HepG2 (cell line): ENCODE data around the gene RGS19. TPM values are rescaled to one million over a fixed set of nuclear protein-coding genes. Genes with fewer than 3 reads are reported as not detected.

Source experiments
- CAMTA2 ChIP-seq: sonication (generic); formaldehyde crosslinking; IDR thresholded peaks from 2 replicates; pipeline ENCODE4 v1.4.0; 2020; ENCODE audit warnings: mild to moderate bottlenecking, missing genetic modification reagents, borderline replicate concordance
- CCAR2 ChIP-seq: fragments of 200-400 bp; formaldehyde crosslinking; optimal IDR thresholded peaks from 2 replicates; pipeline ENCODE3; 2018; ENCODE audit warnings: low read depth, mild to moderate bottlenecking, low read length, moderate library complexity
- MED13 ChIP-seq: sonication (generic); formaldehyde crosslinking; IDR thresholded peaks from 2 replicates; pipeline ENCODE4 v1.5.0; 2020; ENCODE audit warnings: missing genetic modification reagents
- PAX8 ChIP-seq: sonication (generic); formaldehyde crosslinking; IDR thresholded peaks from 2 replicates; pipeline ENCODE4 v1.8.0; 2022; ENCODE audit warnings: mild to moderate bottlenecking, missing genetic modification reagents, borderline replicate concordance
- POLR2AphosphoS5 ChIP-seq: IDR thresholded peaks from 2 replicates; pipeline ENCODE4 v1.6.1; 2012; ENCODE audit warnings: low read depth, low read length
- ZFAT ChIP-seq: sonication (generic); formaldehyde crosslinking; conservative IDR thresholded peaks from 2 replicates; pipeline ENCODE4 v1.8.1; 2023; ENCODE audit warnings: missing genetic modification reagents, inconsistent platforms
- ZFP36L1 ChIP-seq: sonication (generic); formaldehyde crosslinking; IDR thresholded peaks from 2 replicates; pipeline ENCODE4 v1.8.0; 2022; ENCODE audit warnings: mild to moderate bottlenecking, missing genetic modification reagents, moderate library complexity
- ZMYM2 ChIP-seq: sonication (generic); formaldehyde crosslinking; IDR thresholded peaks from 2 replicates; pipeline ENCODE4 v1.8.0; 2022; ENCODE audit warnings: mild to moderate bottlenecking, missing genetic modification reagents
- ZNF331 ChIP-seq: sonication (generic); formaldehyde crosslinking; IDR thresholded peaks from 2 replicates; pipeline ENCODE4 v1.4.0; 2020; ENCODE audit warnings: missing genetic modification reagents
- ZNF589 ChIP-seq: sonication (generic); formaldehyde crosslinking; conservative IDR thresholded peaks from 2 replicates; pipeline ENCODE4 v1.8.0; 2022; ENCODE audit warnings: mild to moderate bottlenecking, moderate library complexity, missing genetic modification reagents
- ZNF605 ChIP-seq: sonication (generic); formaldehyde crosslinking; IDR thresholded peaks from 2 replicates; pipeline ENCODE4 v1.8.0; 2022; ENCODE audit warnings: mild to moderate bottlenecking, missing genetic modification reagents
- ZSCAN31 ChIP-seq: sonication (generic); formaldehyde crosslinking; IDR thresholded peaks from 2 replicates; pipeline ENCODE4 v1.5.0; 2020; ENCODE audit warnings: low read depth, mild to moderate bottlenecking, missing genetic modification reagents
- polyA plus RNA-seq, 8 experiments: library from polyadenylated mRNA; depleted of rRNA in 3 of 8; stranded (reverse) in 7 of 8; unstranded in 1 of 8; fragments of >200 nt; fragmentation: Illumina TruSeq in 4 of 8; extraction: Trizol in 4 of 8; gene quantifications; 2 replicates each; pipeline versions ENCODE4 v1.2.1 to v1.2.3, GENCODE V29; 2011 to 2016; ENCODE audit warnings: low read depth in 4 of 8, missing spikeins in 1 of 8, mixed read lengths in 1 of 8; ENCODE audit not compliant: insufficient read depth in 1 of 8
- total RNA-seq, 5 experiments: library from RNA; depleted of rRNA; stranded (reverse); fragments of >200 nt; fragmentation: Illumina TruSeq; extraction: Trizol; gene quantifications; 2 replicates each; pipeline ENCODE4 v1.2.3, GENCODE V29; 2016; ENCODE audit warnings: low read depth in 1 of 5
- TF ChIP-seq, protein P1 (sequence below), 2 experiments: sonication (generic) in 1 of 2; formaldehyde crosslinking in 1 of 2; IDR thresholded peaks; 2 replicates each; pipeline versions ENCODE4 v1.4.0 to v1.6.1; 2016 to 2020; ENCODE audit warnings: borderline replicate concordance in 1 of 2, low read depth in 1 of 2, mild to moderate bottlenecking in 1 of 2, missing genetic modification reagents in 1 of 2
- TF ChIP-seq, protein P2 (sequence below): sonication (generic); formaldehyde crosslinking; IDR thresholded peaks from 2 replicates; pipeline ENCODE4 v1.4.0; 2020; ENCODE audit warnings: low read depth, mild to moderate bottlenecking, missing genetic modification reagents
- TF ChIP-seq, protein P3 (sequence below): sonication (generic); formaldehyde crosslinking; IDR thresholded peaks from 2 replicates; pipeline ENCODE4 v1.5.0; 2020; ENCODE audit warnings: missing genetic modification reagents
- TF ChIP-seq, protein P4 (sequence below): sonication (generic); formaldehyde crosslinking; IDR thresholded peaks from 2 replicates; pipeline ENCODE4 v1.4.0; 2020; ENCODE audit warnings: missing genetic modification reagents

The RGS19 gene
- total and polyA plus RNA-seq, 2 of the 13 experiments (the other 11 are each of a cell fraction or from before 2014, with no cell fraction given), result 10.7 to 11.9 TPM

DNA sequence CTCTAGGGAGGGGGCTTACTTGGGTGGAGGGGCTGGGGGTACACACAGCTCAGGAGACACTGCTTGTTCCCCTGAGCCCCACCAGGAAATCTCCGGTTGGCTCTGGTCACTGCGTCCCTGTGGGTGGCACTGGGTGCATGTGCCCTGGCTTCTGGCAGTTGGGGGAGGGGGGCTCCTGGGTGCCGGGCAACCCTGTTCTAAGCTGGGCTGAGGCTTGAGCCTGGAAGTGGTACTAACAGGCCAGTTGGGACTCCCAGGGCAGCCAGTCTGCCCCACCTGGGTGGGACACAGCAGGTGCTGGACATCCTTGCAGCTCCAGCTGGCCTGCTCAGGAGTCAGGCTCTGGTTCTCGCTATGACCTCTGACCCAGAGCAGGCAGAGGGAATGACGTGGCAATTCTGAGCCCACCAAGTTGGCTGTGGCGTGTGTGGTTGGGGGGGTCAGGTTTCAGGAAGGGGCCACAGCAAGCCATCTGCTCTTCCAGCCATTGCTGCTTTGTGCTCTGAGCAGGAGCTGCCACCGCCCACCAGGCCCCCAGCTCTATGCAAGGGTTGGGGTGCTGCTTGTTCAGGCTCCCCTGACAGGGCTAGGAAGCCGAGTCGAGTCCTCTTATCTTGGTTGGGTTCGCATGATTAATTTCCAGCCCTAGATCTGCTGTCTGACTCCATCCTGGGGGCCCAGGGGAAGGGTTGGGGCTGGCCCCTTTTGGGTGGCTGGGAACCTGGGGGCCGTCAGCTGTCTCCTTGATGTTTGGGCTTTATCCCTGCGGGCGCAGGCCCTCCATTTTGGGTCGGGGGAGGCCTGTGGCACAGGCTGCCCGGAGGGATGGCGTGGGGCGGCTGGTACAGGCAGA is 42.7 kb downstream of the RGS19 start (continued):
- TF ChIP-seq, protein P1, sequence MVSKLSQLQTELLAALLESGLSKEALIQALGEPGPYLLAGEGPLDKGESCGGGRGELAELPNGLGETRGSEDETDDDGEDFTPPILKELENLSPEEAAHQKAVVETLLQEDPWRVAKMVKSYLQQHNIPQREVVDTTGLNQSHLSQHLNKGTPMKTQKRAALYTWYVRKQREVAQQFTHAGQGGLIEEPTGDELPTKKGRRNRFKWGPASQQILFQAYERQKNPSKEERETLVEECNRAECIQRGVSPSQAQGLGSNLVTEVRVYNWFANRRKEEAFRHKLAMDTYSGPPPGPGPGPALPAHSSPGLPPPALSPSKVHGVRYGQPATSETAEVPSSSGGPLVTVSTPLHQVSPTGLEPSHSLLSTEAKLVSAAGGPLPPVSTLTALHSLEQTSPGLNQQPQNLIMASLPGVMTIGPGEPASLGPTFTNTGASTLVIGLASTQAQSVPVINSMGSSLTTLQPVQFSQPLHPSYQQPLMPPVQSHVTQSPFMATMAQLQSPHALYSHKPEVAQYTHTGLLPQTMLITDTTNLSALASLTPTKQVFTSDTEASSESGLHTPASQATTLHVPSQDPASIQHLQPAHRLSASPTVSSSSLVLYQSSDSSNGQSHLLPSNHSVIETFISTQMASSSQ (IDR thresholded peaks at IDR 0.05; ENCODE audit: low read depth), result no peak
- TF ChIP-seq, protein P1 (CRISPR knock-in tag; IDR thresholded peaks at IDR 0.05; ENCODE audit: borderline replicate concordance), result peak; percentile 5; the same call in 1 of the 2 replicates
- TF ChIP-seq, protein P2, sequence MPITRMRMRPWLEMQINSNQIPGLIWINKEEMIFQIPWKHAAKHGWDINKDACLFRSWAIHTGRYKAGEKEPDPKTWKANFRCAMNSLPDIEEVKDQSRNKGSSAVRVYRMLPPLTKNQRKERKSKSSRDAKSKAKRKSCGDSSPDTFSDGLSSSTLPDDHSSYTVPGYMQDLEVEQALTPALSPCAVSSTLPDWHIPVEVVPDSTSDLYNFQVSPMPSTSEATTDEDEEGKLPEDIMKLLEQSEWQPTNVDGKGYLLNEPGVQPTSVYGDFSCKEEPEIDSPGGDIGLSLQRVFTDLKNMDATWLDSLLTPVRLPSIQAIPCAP (CRISPR knock-in tag), result no peak; the same call in 1 of the 2 replicates
- TF ChIP-seq ZNF605 (CRISPR knock-in tag), result peak; percentile 91
- 0 out of 2 replicates have a peak, but pooled peaks have one; percentile 58 for TF ChIP-seq ZFP36L1 (CRISPR knock-in tag)
- TF ChIP-seq PAX8 (CRISPR knock-in tag), result 0 out of 2 replicates have a peak, but pooled peaks have one; percentile 28
- TF ChIP-seq ZFAT (CRISPR knock-in tag), result no peak
- TF ChIP-seq MED13 (CRISPR knock-in tag), result no peak
- TF ChIP-seq, protein P3, sequence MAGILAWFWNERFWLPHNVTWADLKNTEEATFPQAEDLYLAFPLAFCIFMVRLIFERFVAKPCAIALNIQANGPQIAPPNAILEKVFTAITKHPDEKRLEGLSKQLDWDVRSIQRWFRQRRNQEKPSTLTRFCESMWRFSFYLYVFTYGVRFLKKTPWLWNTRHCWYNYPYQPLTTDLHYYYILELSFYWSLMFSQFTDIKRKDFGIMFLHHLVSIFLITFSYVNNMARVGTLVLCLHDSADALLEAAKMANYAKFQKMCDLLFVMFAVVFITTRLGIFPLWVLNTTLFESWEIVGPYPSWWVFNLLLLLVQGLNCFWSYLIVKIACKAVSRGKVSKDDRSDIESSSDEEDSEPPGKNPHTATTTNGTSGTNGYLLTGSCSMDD (CRISPR knock-in tag), result 0 out of 2 replicates have a peak, but pooled peaks have one; percentile 18
- no peak for TF ChIP-seq ZMYM2 (CRISPR knock-in tag)
- TF ChIP-seq, protein P4, sequence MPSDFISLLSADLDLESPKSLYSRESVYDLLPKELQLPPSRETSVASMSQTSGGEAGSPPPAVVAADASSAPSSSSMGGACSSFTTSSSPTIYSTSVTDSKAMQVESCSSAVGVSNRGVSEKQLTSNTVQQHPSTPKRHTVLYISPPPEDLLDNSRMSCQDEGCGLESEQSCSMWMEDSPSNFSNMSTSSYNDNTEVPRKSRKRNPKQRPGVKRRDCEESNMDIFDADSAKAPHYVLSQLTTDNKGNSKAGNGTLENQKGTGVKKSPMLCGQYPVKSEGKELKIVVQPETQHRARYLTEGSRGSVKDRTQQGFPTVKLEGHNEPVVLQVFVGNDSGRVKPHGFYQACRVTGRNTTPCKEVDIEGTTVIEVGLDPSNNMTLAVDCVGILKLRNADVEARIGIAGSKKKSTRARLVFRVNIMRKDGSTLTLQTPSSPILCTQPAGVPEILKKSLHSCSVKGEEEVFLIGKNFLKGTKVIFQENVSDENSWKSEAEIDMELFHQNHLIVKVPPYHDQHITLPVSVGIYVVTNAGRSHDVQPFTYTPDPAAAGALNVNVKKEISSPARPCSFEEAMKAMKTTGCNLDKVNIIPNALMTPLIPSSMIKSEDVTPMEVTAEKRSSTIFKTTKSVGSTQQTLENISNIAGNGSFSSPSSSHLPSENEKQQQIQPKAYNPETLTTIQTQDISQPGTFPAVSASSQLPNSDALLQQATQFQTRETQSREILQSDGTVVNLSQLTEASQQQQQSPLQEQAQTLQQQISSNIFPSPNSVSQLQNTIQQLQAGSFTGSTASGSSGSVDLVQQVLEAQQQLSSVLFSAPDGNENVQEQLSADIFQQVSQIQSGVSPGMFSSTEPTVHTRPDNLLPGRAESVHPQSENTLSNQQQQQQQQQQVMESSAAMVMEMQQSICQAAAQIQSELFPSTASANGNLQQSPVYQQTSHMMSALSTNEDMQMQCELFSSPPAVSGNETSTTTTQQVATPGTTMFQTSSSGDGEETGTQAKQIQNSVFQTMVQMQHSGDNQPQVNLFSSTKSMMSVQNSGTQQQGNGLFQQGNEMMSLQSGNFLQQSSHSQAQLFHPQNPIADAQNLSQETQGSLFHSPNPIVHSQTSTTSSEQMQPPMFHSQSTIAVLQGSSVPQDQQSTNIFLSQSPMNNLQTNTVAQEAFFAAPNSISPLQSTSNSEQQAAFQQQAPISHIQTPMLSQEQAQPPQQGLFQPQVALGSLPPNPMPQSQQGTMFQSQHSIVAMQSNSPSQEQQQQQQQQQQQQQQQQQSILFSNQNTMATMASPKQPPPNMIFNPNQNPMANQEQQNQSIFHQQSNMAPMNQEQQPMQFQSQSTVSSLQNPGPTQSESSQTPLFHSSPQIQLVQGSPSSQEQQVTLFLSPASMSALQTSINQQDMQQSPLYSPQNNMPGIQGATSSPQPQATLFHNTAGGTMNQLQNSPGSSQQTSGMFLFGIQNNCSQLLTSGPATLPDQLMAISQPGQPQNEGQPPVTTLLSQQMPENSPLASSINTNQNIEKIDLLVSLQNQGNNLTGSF (CRISPR knock-in tag), result 0 out of 2 replicates have a peak, but pooled peaks have one; percentile 22
- TF ChIP-seq CAMTA2 (CRISPR knock-in tag), result peak; percentile 98
- TF ChIP-seq CCAR2, result peak; percentile 79
- TF ChIP-seq POLR2AphosphoS5, result peak; percentile 50; the same call in 1 of the 2 replicates
- no peak; the same call in none of the 2 replicates for TF ChIP-seq ZNF589 (CRISPR knock-in tag)
- TF ChIP-seq ZNF331, result 0 out of 2 replicates have a peak, but pooled peaks have one; percentile 20
- TF ChIP-seq ZSCAN31, result peak; percentile 59; the same call in 1 of the 2 replicates
